Heart left ventricle (tissue), 16 donors: Measurements from ENCODE around the gene PTRH1. TPM values are rescaled to one million over a fixed set of nuclear protein-coding genes. Genes with fewer than 3 reads are reported as not detected.

ENCODE experiments used
- ATAC-seq, 4 donors: fragments of 200-7000 bp; cut with Tn5 transposase; one replicate each; pipeline ENCODE4 v1.9.1; 2020 to 2022; ENCODE audit warnings: moderate library complexity in 4 of 4, mild to moderate bottlenecking in 3 of 4, moderate number of reproducible peaks in 1 of 4
- DNase-seq, 5 donors: peaks; one replicate each; pipeline ENCODE4 v3.0.0-alpha.2; 2020
- H3K27ac ChIP-seq, 12 donors: fragments of 200-600 bp; sonication (generic) in 4 of 12; one replicate each; pipeline versions ENCODE4 v1.5.0 to v1.8.0; 2016 to 2022; ENCODE audit warnings: mild to moderate bottlenecking in 2 of 12
- H3K27me3 ChIP-seq, 9 donors: fragments of 200-600 bp; sonication (generic) in 2 of 9; one replicate each; pipeline versions ENCODE4 v1.5.1 to v1.8.0; 2016 to 2022; ENCODE audit warnings: mild to moderate bottlenecking in 3 of 9
- H3K36me3 ChIP-seq, 9 donors: fragments of 200-600 bp; sonication (generic) in 2 of 9; one replicate each; pipeline versions ENCODE4 v1.5.0 to v1.8.0; 2018 to 2022; ENCODE audit warnings: mild to moderate bottlenecking in 2 of 9
- H3K4me1 ChIP-seq, 12 donors: fragments of 200-600 bp; sonication (generic) in 4 of 12; one replicate each; pipeline versions ENCODE4 v1.5.0 to v1.8.0; 2016 to 2022; ENCODE audit warnings: mild to moderate bottlenecking in 3 of 12
- H3K4me3 ChIP-seq, 12 donors: fragments of 200-600 bp; sonication (generic) in 4 of 12; one replicate each; pipeline versions ENCODE4 v1.5.0 to v1.8.0; 2017 to 2022; ENCODE audit warnings: mild to moderate bottlenecking in 9 of 12, moderate library complexity in 4 of 12
- H3K9me3 ChIP-seq, 12 donors: fragments of 200-600 bp; sonication (generic) in 4 of 12; one replicate each; pipeline versions ENCODE4 v1.5.0 to v1.8.0; 2016 to 2022; ENCODE audit warnings: mild to moderate bottlenecking in 1 of 12
- CTCF ChIP-seq, 12 donors: fragments of 200-600 bp; sonication (generic) in 4 of 12; IDR thresholded peaks; one replicate each; pipeline versions ENCODE4 v1.5.0 to v1.8.0; 2018 to 2022; ENCODE audit warnings: antibody characterized with exemption in 12 of 12, mild to moderate bottlenecking in 5 of 12
- POLR2A ChIP-seq, 2 donors: fragments of 450-650 bp; IDR thresholded peaks; one replicate each; pipeline ENCODE4 v1.6.1; 2017; ENCODE audit warnings: antibody characterized with exemption in 2 of 2, mild to moderate bottlenecking in 2 of 2, moderate library complexity in 2 of 2
- WGBS, 4 donors: extraction: QIAGEN DNeasy Blood & Tissue Kit in 2 of 4; methylation state at CpG; one replicate each; pipeline versions ENCODE4 v1.1.5 to v1.1.7; 2013 to 2018; 5-methylcytosine and 5-hydroxymethylcytosine counted together
- intact Hi-C, 10 donors: fragments of 100-400 bp; cut with DNase I; formaldehyde crosslinking; loops; one replicate each; pipeline versions ENCODE4 v1.11.1 to v1.14.2; 2022
- polyA plus RNA-seq, 2 donors: library from polyadenylated mRNA; stranded (reverse); fragments of 200-250 nt; gene quantifications; one replicate each; pipeline ENCODE4 v1.2.3, GENCODE V29; 2013
- total RNA-seq, 9 donors: library from RNA; depleted of rRNA in 2 of 9; stranded (reverse); fragments of >200 nt in 2 of 9; fragmentation: NEBNext Ultra II Directional in 3 of 9; extraction: Animal tissue kit (Norgen Biotek cat#: 25700) in 3 of 9; gene quantifications; one replicate each; pipeline versions ENCODE4 v1.1.0 to v1.2.4, GENCODE V29; 2016 to 2023
- donor health status: ischemic (EF 13 %, LVEDD 7.1; RV severe dilation, severe dysfunction).
- donor health status: healthy with polysubstance abuse.
- donor health status: DM: no; HTN: yes; CAD: no.
- donor health status: DM: no; HTN: no; CAD: no.
- donor health status: ischemic (EF 25% LVEDD 6.9; RV normal size, moderate dysfunction).
- donor health status: ischemic (EF 25% LVEDD 5.7; RV mildly dilated, moderate dysfunction).
- donor health status: healthy.
- donor health status: DM: yes; HTN: yes; CAD: no.
- donor health status: ischemic (EF 35%, LVEDD 5.7; RV mildly dilated, moderate dysfunction).
- donor health status: nonischemic (EF 11% LVEDD 7.7; RV severe dilation, severe dysfunction).
- donor health status: DM: yes; HTN: yes; CAD: no.
- donor health status: PGD.
- donor health status: ischemic (EF 29% LVEDD 5.4; RV normal size, mild dysfunction).
- donor health status: nonischemic (EF 23%, LVEDD 6.1; RV moderate dilation, normal function).

Gene PTRH1
- total and polyA plus RNA-seq, 11 donors: 7.3 to 44.7 (median 14.0) TPM

DNA sequence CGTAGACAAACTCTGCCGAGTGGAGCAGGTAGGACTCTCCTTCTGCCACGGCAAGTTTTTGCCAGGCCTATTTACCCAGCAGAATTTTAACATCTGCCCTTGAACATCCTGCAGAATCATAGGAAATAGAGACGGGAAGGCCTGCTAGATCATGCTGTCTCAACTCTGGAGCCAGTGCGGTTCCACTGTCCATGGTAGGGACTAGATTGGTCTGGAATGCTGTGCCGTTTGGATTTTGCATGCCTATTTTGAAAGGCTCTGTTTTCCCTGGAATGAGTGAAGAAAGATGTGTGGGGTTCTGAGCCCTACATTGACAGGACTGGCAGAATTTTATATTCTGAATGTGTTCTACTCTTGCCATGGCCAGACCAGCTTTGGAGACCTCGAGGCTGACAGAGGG, 42.2 kb downstream of the PTRH1 start:
- Histone ChIP-seq H3K36me3 (peaks cover 0 to 98% (median 89%) of the 10 kb centered on the region in 9 donors), H3K4me3 (no peak overlapping the region), H3K27me3 (no peaks in the 10 kb centered on the region), H3K27ac (no peak overlapping the region), H3K9me3 (no peaks in the 10 kb centered on the region), H3K4me1 (no peaks in the 10 kb centered on the region)
- no peak for DNase-seq
- 86 to 96% (median 91%) methylated on average over 7 of the region's 7 CpGs for WGBS, 4 donors
- intact Hi-C loops: no loop called here
- TF ChIP-seq POLR2A (IDR thresholded peaks at IDR 0.05) (no peak), CTCF (IDR thresholded peaks at IDR 0.05) (no peak)
- no peak for ATAC-seq

DNA sequence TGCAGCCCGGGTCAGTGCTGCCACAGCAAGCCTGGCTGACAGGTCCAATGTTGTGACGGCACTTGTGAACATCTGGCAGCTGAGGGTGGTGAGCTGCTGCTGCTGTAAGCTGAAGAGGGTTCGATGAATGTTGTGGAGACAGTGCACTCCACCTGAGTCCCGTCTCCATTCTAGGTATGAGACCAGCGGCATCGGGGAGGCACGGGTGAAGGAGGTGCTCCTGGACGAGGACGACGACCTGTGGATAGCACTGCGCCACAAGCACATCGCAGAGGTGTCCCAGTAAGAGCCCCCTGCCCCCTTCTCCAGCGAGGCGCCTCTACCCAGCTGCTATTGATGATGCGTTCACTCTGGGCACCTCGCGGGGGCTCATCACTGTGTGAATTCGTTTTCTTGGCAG, 47.6 kb downstream of the PTRH1 start:
- peaks cover 0 to 98% (median 92%) of the 10 kb centered on the region in 9 donors for H3K36me3 ChIP-seq

GRCh38 chr9:127667127-127667844, 48.2 kb downstream of the PTRH1 start:
- H3K27ac ChIP-seq: no peak overlapping the region
- no peaks in the 10 kb centered on the region for H3K9me3 ChIP-seq
- 69 to 81% (median 74%) methylated on average over 3 of the region's 3 CpGs for WGBS, 4 donors
- peaks cover 0 to 98% (median 91%) of the 10 kb centered on the region in 9 donors for H3K36me3 ChIP-seq
- DNase-seq (no peak), ATAC-seq (no peak)
- no peaks in the 10 kb centered on the region for H3K27me3 ChIP-seq
- intact Hi-C loops: loop anchor here in 2 of 10 donors (5.0 to 10.0 kb wide), 2 partner anchors 52 to 65 kb away; partner anchors contain the start of gene STXBP1 (in 1 of the 2)
- H3K4me1 ChIP-seq: peaks cover 0 to 15% (median 0%) of the 10 kb centered on the region in 12 donors
- no peak overlapping the region for H3K4me3 ChIP-seq
- TF ChIP-seq CTCF (IDR thresholded peaks at IDR 0.05): no peak
- no peak for TF ChIP-seq POLR2A (IDR thresholded peaks at IDR 0.05)

More for the DNA sequence above, 47.6 kb downstream of the PTRH1 start:
- no peak for DNase-seq
- no peak for ATAC-seq
- 90 to 94% (median 92%) methylated on average over 17 to 18 of the region's 18 CpGs for WGBS, 4 donors
- intact Hi-C loops: loop anchor here in 2 of 10 donors (5.0 to 10.0 kb wide), 2 partner anchors 53 to 64 kb away; partner anchors contain the start of gene STXBP1 (in 1 of the 2)
- Histone ChIP-seq H3K27me3 (no peaks in the 10 kb centered on the region), H3K9me3 (no peaks in the 10 kb centered on the region), H3K4me1 (peaks cover 0 to 15% (median 0%) of the 10 kb centered on the region in 12 donors), H3K4me3 (no peak overlapping the region), H3K27ac (no peak overlapping the region)
- TF ChIP-seq CTCF (IDR thresholded peaks at IDR 0.05) (no peak), POLR2A (IDR thresholded peaks at IDR 0.05) (no peak)

DNA sequence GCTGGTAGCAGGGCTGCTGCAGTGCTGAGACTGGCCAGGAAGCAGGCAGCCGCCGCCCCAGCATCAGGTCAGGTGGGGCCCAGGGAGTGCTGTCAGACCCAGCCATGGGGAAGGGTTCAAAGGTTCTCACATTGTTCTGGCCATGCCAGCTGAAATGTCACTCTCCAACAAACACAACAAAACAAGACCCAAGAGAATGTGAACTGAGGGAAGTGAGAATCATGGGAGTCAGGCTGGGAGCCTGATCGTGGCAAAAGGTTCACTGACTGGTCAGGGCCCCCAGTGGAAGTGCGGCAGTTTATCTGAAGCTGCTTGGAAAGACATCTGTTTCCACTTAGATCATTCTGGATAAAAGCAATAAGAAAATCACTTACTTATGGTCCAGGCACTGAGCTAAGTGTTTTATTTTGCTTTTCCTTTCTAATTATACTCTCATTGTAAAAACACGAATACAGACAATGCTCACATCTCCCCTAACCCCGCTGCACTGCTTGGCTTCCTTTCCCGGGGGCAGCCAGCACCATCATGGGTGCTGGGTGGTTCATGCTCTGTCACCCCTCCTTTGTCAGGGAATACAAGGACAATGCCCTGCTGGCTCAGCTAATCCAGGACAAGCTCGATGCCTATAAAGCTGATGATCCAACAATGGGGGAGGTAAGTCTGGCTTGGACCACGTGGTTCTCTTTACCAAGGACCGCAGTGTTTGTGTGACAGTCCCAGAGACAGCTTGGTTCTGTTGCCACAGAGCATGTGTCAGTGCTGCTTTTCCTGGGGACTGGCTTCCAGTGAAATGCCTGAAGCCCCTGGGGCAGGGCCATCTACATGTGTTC, 50.6 kb downstream of the PTRH1 start:
- Histone ChIP-seq H3K4me3 (no peak overlapping the region), H3K27ac (peak overlapping the region in 3 of 12 donors; percentile 17 to 23 (median 21)), H3K9me3 (no peaks in the 10 kb centered on the region), H3K4me1 (peaks cover 0 to 15% (median 0%) of the 10 kb centered on the region in 12 donors), H3K27me3 (no peaks in the 10 kb centered on the region), H3K36me3 (peaks cover 0 to 99% (median 87%) of the 10 kb centered on the region in 9 donors)
- TF ChIP-seq CTCF (IDR thresholded peaks at IDR 0.05) (no peak), POLR2A (IDR thresholded peaks at IDR 0.05) (no peak)
- DNase-seq: no peak
- ATAC-seq: peak in 2 of 4 donors; percentile 55 to 57
- WGBS, 4 donors: 67 to 79% (median 75%) methylated on average over 8 to 10 of the region's 10 CpGs
- intact Hi-C loops: loop anchor here in 2 of 10 donors (5.0 to 10.0 kb wide), 2 partner anchors 50 to 67 kb away; partner anchors contain the start of gene STXBP1 (in 1 of the 2)
